Measurements from ENCODE around the gene RNF224. TPM values are rescaled to one million over a fixed set of nuclear protein-coding genes. Genes with fewer than 3 reads are reported as not detected.
"Not testable (repeated sequence)": the region's sequence is repeated elsewhere in the genome, so short reads cannot be mapped to it uniquely, and the experiment has no call there.

The RNF224 gene
- total RNA-seq, 1 experiment from 2014 or later = 3.9 TPM

GRCh38 chr9:137236936-137237421 lies 9.7 kb downstream of the RNF224 start:
- peaks cover 34% of the 10 kb centered on the region for H3K79me2 ChIP-seq (ENCODE audit: low read depth)
- no peaks in the 10 kb centered on the region for H3K9me2 ChIP-seq (ENCODE audit: insufficient read depth)
- ChIA-PET POLR2A (ENCODE audit: unreplicated experiment) (interaction anchor here (0.6 to 0.8 kb wide), 5 partner anchors 34 to 479 kb away, joined by 3 to 15 read pairs (median 7); no protein-coding TSS in a partner anchor), CTCF (interaction anchor here (0.6 to 1.8 kb wide), 22 partner anchors 10 to 459 kb away, joined by 3 to 13 read pairs (median 4); partner anchors contain the start of genes NELFB, RNF224, TOR4A and TPRN)
- DNase-seq = no peak
- intact Hi-C loops (cut with micrococcal nuclease; ENCODE audit: unreplicated experiment) = no loop called here
- no peak overlapping the region for H2AFZ ChIP-seq
- TF ChIP-seq EZH2 (IDR thresholded peaks at IDR 0.05; ENCODE audit: low read depth) (no peak), CTCF (conservative IDR thresholded peaks at IDR 0.05) (no peak)
- H3K4me2 ChIP-seq = no peak overlapping the region
- H3K36me3 ChIP-seq (ENCODE audit: low read depth) = 0 out of 2 replicates have a peak, but pooled peaks cover 4% of the 10 kb centered on the region
- no TSS peak for BruUV-seq (replicated peaks)
- H4K20me1 ChIP-seq (ENCODE audit: insufficient read depth) = peaks cover 4% of the 10 kb centered on the region
- no peaks in the 10 kb centered on the region for H3K9me3 ChIP-seq (ENCODE audit: insufficient read depth, low read depth)
- H3K4me3 ChIP-seq = no peak overlapping the region
- H3F3A ChIP-seq (ENCODE audit: insufficient read depth, low read depth) = peaks cover 12% of the 10 kb centered on the region
- peaks cover 25% of the 10 kb centered on the region for H3K4me1 ChIP-seq (replicated peaks; ENCODE audit: insufficient read depth)
- H3K27me3 ChIP-seq (ENCODE audit: insufficient read depth, low read depth) = no peaks in the 10 kb centered on the region
- H3K27ac ChIP-seq = no peak overlapping the region

DNA sequence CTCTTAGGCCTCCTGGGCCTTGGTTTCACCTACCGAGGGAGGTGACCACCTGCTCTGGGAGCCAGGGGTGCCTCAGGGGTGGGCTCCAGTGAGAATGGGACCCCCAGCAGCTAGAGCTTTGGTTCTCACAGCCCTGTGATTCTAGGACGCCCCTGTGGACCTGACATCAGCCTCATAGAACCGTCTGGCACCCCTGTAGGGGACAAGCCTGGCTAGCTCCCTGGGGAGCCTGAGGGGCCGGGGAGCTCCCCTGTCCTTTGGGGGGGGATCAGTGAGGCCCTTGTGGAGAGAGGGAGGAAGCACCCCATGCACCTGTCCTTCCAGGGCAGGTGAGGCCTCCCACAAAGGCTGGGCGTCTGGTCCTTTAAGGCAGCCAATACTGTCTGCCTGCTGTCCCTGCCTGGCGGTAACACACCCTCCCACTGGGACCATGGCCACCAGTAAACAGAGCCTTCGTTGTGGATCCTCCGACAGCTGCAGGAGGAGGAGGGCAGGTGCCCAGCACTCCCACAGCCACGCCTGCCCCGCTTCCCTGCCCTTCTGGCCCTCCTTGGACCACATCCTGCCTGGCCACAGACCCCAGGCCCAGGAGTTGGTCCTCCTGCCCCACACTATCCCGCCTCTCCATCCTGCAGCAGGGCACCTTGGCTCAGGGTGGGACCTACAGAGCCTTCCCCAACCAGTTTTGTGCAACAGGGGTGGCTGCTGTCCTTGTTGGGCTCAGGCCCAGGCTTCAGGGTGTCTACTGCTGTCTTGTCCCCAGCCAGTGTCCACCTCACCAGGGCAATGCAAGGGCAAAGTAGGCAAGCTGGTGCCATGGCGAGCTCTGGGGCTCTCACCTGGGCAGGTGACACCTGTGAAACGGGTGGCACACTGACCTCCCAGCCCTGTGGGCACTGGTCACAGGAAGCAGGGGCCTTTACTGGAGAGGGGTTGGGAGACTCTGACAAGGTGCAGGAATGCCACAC lies 10.7 kb downstream of the RNF224 start:
- ChIA-PET POLR2A (ENCODE audit: unreplicated experiment) (interaction anchor here (0.5 to 0.6 kb wide), 5 partner anchors 13 to 356 kb away, joined by 3 to 6 read pairs (median 4); partner anchors contain the start of gene CYSRT1), CTCF (interaction anchor here (0.6 to 1.8 kb wide), 3 partner anchors 110 to 339 kb away, joined by 3 to 6 read pairs (median 4); no protein-coding TSS in a partner anchor)
- Histone ChIP-seq H2AFZ (no peak overlapping the region), H3K9me3 (ENCODE audit: insufficient read depth, low read depth) (no peaks in the 10 kb centered on the region), H3K79me2 (ENCODE audit: low read depth) (peaks cover 45% of the 10 kb centered on the region), H3K4me2 (0 out of 2 replicates have a peak overlapping the region, but pooled peaks have one; percentile 93), H3K27me3 (ENCODE audit: insufficient read depth, low read depth) (no peaks in the 10 kb centered on the region), H3K9me2 (ENCODE audit: insufficient read depth) (no peaks in the 10 kb centered on the region), H3K4me3 (no peak overlapping the region; the same call in 1 of the 2 replicates), H4K20me1 (ENCODE audit: insufficient read depth) (peaks cover 15% of the 10 kb centered on the region), H3K36me3 (ENCODE audit: low read depth) (0 out of 2 replicates have a peak, but pooled peaks cover 15% of the 10 kb centered on the region), H3K27ac (no peak overlapping the region), H3K4me1 (replicated peaks; ENCODE audit: insufficient read depth) (peaks cover 34% of the 10 kb centered on the region), H3F3A (ENCODE audit: insufficient read depth, low read depth) (peaks cover 23% of the 10 kb centered on the region)
- peak in 1 of 2 experiments; percentile 72 for DNase-seq
- TF ChIP-seq CTCF (conservative IDR thresholded peaks at IDR 0.05) (no peak), EZH2 (IDR thresholded peaks at IDR 0.05; ENCODE audit: low read depth) (no peak)
- BruUV-seq (replicated peaks) = no TSS peak
- intact Hi-C loops (cut with micrococcal nuclease; ENCODE audit: unreplicated experiment) = no loop called here

- H3K4me3 ChIP-seq = peak overlapping the region; percentile 70
- ChIA-PET CTCF (interaction anchor here (0.8 kb wide), 2 partner anchors 33 to 193 kb away, joined by 4 to 7 read pairs; no protein-coding TSS in a partner anchor), POLR2A (ENCODE audit: unreplicated experiment) (interaction anchor here (0.7 to 1.8 kb wide), 6 partner anchors 15 to 193 kb away, joined by 4 to 19 read pairs (median 8); partner anchors contain the start of gene NELFB)
- peak overlapping the region; percentile 93 for H3K4me2 ChIP-seq
- H3K36me3 ChIP-seq (ENCODE audit: low read depth) = peaks cover 21% of the 10 kb centered on the region; the same call in 1 of the 2 replicates
- peak overlapping the region; percentile 82 for H3K27ac ChIP-seq
- intact Hi-C loops (cut with micrococcal nuclease; ENCODE audit: unreplicated experiment) = loop anchor here (2.0 to 5.0 kb wide), 3 partner anchors 37 to 447 kb away; partner anchors contain the start of genes TMEM141 and TOR4A
- H3K4me1 ChIP-seq (replicated peaks; ENCODE audit: insufficient read depth) = peaks cover 39% of the 10 kb centered on the region
- BruUV-seq (replicated peaks) = TSS peak; percentile 50
- H3F3A ChIP-seq (ENCODE audit: insufficient read depth, low read depth) = peaks cover 39% of the 10 kb centered on the region
- peaks cover 56% of the 10 kb centered on the region for H3K79me2 ChIP-seq (ENCODE audit: low read depth)
- H3K9me3 ChIP-seq (ENCODE audit: insufficient read depth, low read depth); DNase-seq; H3K9me2 ChIP-seq (ENCODE audit: insufficient read depth); H3K27me3 ChIP-seq (ENCODE audit: insufficient read depth, low read depth): not testable (repeated sequence)
- H2AFZ ChIP-seq = peak overlapping the region; percentile 89
- peaks cover 29% of the 10 kb centered on the region for H4K20me1 ChIP-seq (ENCODE audit: insufficient read depth)
Observed at GRCh38 chr9:137239541-137240200, 12.4 kb downstream of the RNF224 start.

All from PC-9 (cell line).